Cerebellar nuclear complex (tissue), 1 donor: ENCODE data around the gene LAMP1.
A peak's percentile ranks its signal among the peaks of the same experiment; 100 is the strongest.
"Not testable (repeated sequence)": the region's sequence is repeated elsewhere in the genome, so short reads cannot be mapped to it uniquely, and the experiment has no call there.

Experiments used
- DNase-seq, 2 experiments: peaks; one replicate each; lab custom pipeline; 2025; lab: John Stamatoyannopoulos, UW

Gene LAMP1, protein sequence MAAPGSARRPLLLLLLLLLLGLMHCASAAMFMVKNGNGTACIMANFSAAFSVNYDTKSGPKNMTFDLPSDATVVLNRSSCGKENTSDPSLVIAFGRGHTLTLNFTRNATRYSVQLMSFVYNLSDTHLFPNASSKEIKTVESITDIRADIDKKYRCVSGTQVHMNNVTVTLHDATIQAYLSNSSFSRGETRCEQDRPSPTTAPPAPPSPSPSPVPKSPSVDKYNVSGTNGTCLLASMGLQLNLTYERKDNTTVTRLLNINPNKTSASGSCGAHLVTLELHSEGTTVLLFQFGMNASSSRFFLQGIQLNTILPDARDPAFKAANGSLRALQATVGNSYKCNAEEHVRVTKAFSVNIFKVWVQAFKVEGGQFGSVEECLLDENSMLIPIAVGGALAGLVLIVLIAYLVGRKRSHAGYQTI

DNA sequence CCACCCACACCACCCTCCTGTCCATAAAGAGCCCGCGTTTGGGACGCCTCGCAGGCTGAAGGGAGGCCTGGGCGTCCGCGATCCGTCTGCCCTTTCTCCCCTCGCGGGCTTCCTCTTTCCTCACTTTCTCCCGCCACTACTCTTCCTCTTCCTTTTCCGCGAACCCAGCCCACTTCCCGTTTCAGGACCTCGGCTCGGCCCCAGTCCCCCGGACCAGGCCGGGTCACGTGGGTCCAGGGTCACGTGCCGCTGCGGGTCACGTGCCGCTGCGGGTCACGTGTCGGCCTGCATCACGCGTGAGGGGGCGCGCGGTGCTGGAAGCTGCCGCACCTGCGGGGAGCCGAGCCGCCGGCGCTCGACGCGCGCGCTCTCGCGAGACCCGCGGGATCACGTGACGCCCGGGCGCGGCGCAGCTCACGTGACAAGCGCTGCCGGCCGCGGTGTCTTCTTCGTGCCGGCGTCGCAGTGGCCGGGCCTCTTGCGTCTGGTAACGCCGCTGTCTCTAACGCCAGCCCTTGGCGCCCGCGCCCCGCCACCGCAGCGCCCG is at the start of gene LAMP1:
LAMP1 (plus strand) TSS at position 417 of the 547 bp plus-strand sequence. CDS start 196 bp downstream, outside the sequence.
- peak; percentile 5 to 81 for DNase-seq

DNA sequence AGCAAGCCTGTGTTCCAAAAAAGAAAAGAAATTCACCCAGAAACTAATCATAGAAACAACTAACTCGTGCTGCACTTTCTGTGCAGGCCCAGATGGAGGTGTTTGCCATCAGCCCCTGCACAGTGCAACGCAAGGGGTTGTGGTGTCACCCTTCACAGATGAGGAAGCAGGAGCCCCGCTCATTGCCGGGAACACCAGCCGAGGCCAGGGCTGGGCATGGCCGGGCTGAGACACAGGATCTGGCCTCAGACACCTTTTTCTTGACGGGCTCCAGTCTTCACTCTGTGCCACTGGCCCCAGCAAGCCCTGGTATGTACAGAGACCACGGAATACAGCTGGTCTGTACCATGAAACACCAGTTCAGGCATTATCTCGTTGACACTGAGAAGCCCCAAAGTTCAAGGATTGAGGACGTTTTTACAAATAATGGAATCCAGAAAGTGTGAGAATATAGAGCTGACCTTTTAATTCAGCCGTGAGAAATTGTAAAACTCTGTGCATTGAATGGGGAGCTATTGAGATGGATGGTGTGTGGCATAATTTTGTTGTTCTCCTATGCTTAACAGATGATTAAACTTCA is 44.4 kb upstream of the LAMP1 start:
- DNase-seq = no peak

DNA sequence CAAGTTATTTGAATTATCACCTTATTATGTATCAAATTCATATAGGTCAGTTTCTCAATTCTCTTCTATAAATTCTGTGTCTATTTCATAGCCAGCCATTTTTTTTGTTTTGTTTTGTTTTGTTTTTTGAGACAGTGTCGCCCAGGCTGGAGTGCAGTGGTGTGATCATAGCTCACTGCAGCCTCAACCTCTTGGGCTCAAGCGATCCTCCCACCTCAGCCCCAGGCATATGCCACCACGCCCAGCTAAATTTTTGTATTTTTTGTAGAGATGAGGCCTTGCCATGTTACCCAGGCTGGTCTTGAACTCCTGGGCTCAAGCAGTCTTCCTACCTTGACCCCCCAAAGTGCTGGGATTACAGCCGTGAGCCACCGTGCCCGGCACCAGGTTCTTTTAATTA is 39.1 kb upstream of the LAMP1 start:
- not testable (repeated sequence) for DNase-seq

DNA sequence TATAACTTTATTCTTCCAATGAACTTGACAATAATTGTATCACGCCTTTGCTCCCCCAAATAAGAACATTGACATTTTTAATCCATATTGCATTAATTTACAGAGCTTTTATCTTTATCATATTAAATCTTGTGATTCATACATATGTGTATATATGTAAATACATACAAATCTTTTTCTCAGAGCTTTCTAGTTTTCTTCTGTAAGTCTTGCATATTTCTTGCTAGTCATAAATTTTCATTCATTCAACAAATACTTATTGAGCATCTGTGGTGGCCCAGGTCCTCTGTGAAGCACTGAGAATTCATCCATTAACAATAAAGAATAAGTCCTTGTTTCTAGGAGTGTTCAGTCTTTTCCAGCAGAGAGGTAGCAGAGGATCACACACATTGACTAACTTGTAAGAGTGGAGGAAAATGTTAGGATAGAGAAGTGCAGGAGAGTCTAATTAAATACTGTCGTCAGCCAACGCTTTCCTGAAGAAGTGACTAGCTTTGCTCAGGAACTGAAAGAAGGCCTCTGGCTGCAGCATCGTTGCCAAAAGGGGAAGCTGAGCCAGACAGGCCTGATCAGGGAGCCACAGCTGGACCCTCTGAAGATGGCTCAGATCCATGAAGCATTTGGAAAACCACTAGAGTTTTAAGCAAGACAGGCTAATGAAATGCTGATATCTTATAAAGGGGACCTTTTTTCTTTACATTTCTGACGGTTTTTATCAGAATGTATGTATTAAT is 38.6 kb upstream of the LAMP1 start:
- no peak for DNase-seq

DNA sequence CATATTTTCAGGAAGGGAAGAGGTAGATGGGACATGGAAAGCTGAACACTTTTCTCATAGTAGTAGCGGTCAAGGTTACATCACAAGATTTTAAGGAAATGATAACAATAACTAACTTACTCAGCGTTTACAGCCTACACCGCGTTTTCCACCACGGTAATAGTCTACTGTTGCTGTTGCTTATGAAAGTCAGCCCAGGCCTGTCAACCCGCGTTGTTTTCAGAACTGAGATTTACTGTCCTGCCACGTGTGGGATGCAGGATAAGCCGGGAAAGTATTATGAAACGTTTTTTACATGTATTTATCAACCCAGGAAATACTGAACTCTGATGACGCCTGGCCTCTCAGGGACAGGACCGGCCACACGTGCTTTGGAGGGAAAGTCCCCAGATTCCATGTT is 36.0 kb upstream of the LAMP1 start:
- no peak for DNase-seq

DNA sequence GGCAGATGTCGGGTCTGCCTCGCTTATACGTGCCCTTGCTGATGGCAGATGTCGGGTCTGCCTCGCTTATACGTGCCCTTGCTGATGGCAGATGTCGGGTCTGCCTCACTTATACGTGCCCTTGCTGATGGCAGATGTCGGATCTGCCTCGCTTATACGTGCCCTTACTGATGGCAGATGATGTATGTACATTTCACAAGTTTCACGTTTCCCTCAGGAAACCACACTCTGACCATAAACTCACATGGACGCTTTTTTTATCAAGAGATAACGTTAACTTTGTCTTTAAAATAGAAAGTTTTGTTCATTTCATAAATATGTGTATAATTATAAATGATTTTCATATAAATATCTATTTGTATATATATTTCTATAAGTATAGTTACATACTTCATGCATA is 34.0 kb upstream of the LAMP1 start:
- not testable (repeated sequence) for DNase-seq

DNA sequence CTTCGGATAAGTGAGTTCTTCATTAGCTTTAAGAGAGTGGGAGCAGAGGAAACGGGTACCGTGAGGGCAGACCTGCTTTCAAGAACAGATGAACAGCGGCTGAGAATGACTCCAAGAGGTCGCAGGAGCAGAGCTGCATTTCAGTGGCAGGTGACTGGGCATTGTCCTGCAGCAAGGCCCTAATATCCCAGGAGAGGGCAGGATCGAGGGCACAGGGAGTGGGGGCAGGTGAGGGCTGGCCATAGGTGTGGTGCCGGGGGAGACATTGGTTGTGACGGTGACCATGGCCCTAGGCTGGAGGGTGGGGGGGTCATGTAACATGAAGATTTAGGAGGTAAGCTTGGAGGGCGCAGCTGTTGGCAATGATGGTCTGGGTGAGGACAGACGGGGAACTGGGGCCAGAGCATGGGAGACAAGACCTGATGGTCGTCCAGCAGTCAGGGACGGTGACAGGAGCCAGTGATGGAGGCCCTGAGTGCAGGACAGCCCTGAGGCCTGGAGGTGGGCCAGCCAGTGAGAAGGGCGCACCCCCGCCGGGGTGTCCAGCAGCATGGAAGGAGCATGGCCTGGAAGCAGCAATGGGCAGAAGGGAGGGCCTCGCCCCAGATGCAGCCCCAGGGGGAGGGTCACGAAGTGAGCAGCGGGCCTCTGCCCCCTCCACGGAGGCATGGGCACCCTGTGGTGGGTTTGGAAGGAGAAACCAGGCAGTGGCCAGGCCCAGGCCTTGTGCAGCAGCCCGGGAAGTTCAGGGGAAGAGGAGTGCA is 29.2 kb upstream of the LAMP1 start:
- no peak for DNase-seq

DNA sequence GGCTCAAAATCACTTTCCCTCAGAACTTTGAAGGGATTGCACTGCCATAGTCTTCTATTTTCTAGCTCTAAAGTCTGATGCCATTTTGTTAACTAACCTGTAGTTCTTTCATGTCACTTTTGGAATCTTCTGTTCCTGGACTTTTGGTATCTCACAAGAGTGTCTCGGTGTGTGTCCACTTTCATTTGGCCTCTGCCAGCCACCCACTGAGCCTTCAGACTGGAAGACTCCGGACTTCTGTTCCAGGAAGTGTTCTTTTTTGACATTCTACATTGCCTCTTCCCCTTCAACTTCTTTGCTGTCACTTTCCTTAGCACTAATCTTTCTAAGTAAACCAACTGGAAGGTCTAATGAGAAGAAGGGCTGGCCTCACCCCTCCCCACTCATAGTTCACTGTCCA is 25.0 kb upstream of the LAMP1 start:
- DNase-seq = no peak

DNA sequence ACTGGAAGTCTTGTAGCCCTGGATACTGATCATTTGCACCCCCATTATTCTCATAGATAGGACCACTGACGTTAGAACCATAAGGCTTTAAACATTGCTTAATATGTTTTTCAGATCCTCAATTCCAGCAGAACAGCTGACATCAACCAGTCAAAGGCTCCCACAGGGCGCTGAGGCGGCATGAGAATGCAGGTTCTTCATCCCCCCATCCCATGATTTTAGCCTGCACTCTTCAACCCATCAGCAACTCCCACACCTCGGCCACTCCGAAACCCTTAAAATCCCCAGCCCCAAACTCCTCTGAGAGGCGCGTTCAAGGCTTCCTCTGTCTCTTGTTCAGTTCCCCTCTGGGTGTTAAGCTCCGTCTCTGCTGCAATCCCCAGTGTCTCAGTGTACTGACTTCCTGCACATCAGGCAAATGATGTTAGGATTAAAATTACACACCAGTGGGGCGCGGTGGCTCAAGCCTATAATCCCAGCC is 24.3 kb upstream of the LAMP1 start:
- DNase-seq = no peak

DNA sequence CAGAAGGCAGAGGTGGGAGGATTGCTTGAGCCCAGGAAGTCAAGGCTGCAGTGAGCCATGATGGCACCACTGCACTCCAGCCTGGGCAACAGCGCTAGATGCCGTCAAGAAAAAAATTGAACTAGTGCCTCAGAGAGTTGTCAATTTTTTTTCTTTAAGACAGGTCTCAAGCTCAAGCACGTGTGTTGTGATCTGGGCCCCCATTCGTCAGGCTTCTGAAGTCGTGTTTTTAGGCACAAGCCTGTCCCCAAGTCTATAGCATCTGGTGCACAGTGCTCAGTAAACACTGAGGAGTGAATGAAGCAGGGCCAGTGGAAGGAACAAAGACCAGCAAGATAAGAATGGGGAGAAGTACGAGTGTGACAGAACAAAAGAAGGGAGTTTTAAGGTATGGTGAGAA is 23.7 kb upstream of the LAMP1 start:
- no peak for DNase-seq

DNA sequence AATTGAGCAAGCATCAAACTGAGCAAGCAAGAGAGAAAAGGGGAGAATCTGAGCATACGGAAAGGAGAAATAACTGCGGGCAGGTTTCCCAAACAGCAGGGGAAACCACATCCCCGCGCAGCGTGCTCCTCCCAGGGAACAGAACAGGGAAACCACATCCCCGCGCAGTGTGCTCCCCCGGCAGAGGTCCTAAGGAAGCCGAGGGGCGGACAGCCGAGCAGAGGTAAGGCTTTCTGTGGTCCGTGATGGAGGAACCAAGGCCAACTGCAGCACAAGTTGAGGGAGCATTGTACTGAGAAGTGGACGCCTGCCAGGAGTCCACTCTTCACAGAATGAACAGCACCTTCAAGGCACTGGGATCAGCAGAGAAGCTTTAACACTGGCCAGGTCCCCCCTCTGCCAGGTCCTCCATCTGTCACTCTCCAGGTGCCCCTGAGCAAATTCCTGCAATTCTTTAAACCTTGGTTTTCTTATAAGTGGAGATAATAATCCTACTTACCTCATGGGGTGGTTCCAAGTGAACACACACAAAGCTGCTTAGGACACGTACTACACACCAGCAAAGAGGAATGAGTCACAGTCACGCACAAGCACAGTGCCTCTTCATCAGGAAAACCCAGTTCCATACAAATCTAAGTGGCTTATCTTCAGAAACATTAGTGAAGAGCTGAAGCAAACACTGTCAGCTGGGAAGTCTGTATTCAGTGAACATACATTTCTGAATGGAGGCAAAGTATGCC is 23.0 kb upstream of the LAMP1 start:
- DNase-seq = no peak

DNA sequence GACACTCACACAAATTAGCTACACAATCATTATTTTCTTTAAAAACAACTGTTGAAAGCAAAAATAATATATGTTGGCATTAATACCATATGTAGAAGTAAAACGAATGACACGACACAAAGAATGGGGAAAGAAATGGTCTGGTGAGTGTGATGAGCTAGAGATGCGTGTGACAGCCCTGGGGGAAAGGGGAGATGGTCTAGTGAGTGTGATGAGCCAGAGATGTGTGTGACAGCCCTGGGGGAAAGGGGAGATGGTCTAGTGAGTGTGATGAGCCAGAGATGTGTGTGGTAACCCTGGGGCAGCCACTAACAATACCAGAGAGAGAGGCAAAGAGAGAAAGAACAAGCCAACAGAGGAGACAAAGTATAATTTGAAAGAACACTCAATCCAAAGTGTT is 22.3 kb upstream of the LAMP1 start:
- DNase-seq = no peak

DNA sequence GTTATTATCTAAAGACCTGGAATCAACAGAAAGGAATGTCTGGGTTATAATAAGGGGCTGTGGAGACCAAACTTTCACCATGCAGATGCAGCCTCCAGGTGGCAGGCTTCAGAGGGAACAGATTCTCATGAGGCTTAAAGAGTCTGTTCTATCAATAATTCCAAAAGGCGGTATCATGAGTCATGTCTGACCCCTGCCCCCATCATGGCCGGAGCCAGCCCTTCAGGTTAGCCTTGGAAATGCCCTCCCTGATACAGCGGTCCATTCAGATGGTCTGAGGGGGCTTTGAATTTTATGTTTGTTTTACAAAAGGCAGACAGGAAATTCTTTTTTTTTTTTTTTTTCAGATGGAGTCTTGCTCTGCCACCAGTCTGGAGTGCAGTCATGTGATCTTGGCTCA is 21.7 kb upstream of the LAMP1 start:
- no peak for DNase-seq

DNA sequence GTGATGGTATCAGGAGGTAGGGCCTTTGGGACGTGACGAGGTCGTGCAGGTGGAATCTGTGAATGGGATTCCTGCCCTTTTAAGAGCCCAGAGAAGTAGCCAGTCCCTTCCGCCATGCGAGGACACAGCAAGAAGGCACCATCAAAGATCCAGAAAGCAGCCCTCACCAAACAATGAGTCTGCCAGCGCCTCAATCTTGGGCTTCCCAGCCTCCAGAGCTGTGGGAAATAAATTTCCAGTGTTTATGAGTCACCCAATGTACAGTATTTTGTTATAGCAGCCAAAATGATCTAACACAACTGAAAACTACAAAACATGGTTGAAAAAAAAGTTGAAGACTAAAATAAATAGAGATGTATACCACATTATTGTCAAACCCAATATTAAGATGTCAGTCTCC is 16.9 kb upstream of the LAMP1 start:
- DNase-seq = no peak

DNA sequence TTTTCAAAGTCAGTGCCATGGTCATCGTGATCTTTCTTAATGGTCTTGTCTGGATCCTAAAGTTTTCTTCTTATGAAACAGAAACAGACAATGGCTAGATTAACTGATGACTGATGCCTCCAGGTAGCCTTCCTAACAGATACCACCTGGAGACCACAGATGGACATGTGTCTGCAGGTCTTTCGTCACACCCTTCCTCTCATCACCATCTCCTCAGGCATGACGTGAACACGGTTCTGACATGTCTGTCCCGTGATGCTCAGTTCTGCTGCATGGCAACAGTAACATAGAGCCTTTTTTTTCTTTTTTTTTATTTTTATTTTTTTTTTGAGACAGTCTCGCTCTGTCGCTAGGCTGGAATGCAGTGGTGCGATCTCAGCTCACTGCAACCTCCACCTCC is 13.1 kb upstream of the LAMP1 start:
- DNase-seq = no peak

DNA sequence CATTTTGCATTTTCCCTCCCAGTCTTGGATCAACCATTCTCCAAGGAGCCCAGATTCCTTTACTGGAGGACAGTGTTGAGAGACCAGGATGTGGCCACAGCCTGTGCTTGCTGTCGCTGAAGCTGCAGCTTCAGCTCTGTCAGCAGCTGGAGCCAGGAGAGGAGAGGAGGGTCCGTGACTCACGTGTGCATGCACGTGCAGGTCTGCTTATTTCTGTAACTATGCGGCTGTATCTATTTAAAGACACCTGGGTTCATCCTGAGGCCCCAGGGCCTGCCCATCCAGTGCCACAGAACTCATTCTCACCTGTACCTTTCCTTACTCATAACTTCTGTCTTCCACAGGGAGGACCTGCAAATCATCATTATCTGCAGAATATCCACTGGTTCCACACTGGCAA is 8.2 kb upstream of the LAMP1 start:
- DNase-seq = no peak

DNA sequence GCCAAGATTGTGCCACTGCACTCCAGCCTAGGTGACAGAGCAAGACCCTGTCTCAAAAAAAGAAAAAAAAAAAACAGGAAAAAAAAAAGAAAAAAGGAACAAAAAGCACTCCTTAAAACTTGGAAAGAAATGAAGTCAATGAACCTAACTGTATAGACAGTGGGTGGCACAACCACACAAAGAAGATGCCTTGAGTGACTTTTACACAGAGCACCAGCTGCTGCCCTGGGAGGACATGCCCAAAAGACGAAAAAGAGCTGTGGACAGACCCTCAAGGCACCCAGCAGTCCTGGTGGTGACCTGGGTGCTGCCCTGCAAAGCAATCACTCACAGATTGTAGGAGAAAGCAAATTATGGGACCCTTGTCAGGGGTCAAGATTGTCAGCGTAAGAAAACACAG is 5.9 kb upstream of the LAMP1 start:
- no peak for DNase-seq

DNA sequence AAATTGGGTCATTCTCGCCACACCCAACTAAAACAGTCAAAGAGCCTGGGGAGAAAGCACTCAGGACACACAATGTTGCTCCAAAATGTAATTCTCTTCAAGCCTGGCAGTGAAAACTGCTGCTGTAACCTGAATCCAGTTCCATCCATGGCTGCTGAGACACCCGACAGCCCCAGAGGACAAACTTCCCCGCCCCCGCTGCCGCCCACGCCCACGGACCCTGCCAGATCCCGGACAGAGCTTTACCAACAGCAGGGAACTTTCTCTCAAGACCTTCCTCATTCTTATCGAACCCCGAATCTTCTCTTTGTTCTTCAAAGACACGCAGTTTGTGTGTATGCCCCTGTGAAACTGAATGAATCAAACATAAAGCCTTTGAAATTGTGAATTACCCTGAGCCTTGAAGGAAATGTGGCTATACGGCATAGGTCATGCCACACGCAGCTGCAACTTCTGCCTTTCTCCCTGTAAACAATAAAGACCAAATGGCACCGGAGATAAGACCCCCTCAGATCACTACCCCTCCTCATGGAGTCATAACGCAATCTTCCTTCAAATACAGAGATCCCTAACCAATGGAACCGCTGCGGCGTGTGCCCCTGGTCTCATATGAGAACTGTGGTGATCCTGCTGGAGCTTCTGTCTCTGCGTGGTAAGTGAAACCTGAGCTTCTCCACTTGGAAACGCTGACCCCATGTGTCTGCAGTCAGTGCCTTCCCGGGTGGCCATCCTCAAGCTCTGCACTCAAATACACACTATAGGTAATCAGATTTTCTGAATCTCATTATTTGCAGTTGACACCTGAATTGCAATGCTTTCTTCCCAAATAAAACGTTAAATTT is 4.8 kb upstream of the LAMP1 start:
- no peak for DNase-seq

DNA sequence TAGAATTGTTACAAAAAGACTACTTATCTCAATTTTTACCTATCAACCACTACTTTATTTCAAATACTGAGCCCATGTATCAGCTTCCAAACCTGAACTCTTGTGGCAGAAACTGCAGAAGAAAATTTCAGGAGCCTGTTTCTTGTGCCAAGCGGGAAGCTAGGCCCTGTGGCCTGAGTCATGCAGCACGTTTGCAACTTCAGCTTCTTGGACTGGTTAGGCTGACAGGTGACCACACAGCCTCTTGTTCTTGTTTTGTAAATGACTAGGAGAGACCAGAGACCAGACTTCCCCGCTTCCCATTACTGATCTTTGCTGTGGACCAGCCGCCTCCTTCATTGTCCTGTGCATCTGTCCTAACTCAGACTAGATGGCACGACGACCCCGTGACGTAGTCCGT is 3.4 kb upstream of the LAMP1 start:
- no peak for DNase-seq

DNA sequence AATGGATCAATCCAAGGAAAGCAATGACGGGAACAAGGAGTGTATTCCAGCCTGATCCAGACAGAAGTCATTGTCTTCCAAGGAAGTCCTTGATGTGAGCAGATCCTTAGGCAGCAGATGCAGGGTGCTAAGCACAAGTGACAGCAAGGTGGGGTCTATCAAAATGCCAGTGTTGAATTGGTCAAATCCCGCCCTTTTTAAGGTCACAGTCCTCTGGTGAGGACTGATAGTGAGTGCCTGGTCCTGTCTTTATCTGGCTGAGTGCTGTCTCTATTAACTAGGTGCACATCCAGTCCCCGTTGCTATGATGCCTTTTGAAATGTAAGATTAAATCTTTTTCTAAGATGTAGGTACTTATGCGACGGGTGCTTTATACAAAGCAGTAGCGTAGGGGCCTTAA is 1.3 kb upstream of the LAMP1 start:
- no peak for DNase-seq
